Vagina (tissue), 2 donors: ENCODE results near the gene MRPL54. TPM values are rescaled to one million over a fixed set of nuclear protein-coding genes. Genes with fewer than 3 reads are reported as not detected.

Source experiments
- DNase-seq, 2 donors: peaks; one replicate each; pipeline ENCODE4 v3.0.0-alpha.2; 2017; ENCODE audit errors: extremely low spot score in 2 of 2
- H3K27ac ChIP-seq: fragments of 200-600 bp; sonication (generic); one replicate; pipeline ENCODE4 v1.5.1; 2019
- H3K27me3 ChIP-seq: fragments of 200-600 bp; sonication (generic); one replicate; pipeline ENCODE4 v1.5.1; 2019
- H3K36me3 ChIP-seq, 2 donors: fragments of 200-600 bp; sonication (generic); one replicate each; pipeline ENCODE4 v1.5.1; 2017 to 2019
- H3K4me1 ChIP-seq: fragments of 200-600 bp; sonication (generic); one replicate; pipeline ENCODE4 v1.5.1; 2019
- H3K4me3 ChIP-seq, 2 donors: fragments of 200-600 bp; sonication (generic); 1 replicate in 1 of 2; 2 replicates in 1 of 2; pipeline ENCODE4 v1.5.1; 2016 to 2019
- H3K9me3 ChIP-seq: fragments of 200-600 bp; sonication (generic); one replicate; pipeline ENCODE4 v1.5.1; 2019
- CTCF ChIP-seq, 3 experiments: fragments of 450-650 bp in 2 of 3; fragments of 200-600 bp in 1 of 3; sonication (generic) in 1 of 3; IDR thresholded peaks; one replicate each; pipeline ENCODE4 v1.5.1; 2017 to 2019; ENCODE audit warnings: antibody characterized with exemption in 3 of 3, mild to moderate bottlenecking in 2 of 3, moderate library complexity in 2 of 3
- POLR2A ChIP-seq, 2 donors: fragments of 450-650 bp; IDR thresholded peaks; one replicate each; pipeline ENCODE4 v1.6.1; 2017; ENCODE audit warnings: antibody characterized with exemption in 2 of 2, mild to moderate bottlenecking in 2 of 2, moderate library complexity in 2 of 2
- POLR2AphosphoS5 ChIP-seq, 2 donors: sonication (generic); formaldehyde crosslinking; IDR thresholded peaks; one replicate each; pipeline ENCODE4 v1.9.0; 2017; ENCODE audit warnings: antibody characterized with exemption in 2 of 2, mild to moderate bottlenecking in 2 of 2, low read depth in 1 of 2; ENCODE audit not compliant: insufficient read depth in 1 of 2
- intact Hi-C: fragments of 100-400 bp; cut with DNase I; formaldehyde crosslinking; loops from one replicate; pipeline ENCODE4 v1.15.1; 2023
- total RNA-seq: library from RNA; depleted of rRNA; stranded (reverse); fragments of >200 nt; gene quantifications from one replicate; pipeline ENCODE4 v1.2.3, GENCODE V29; 2016

MRPL54 gene
- total RNA-seq, 1 donor from 2014 or later, result 30.4 TPM

- TF ChIP-seq POLR2AphosphoS5 (IDR thresholded peaks at IDR 0.05; ENCODE audit: insufficient read depth in 1 of 2, low read depth in 1 of 2) (no peak), CTCF (IDR thresholded peaks at IDR 0.05) (no peak), POLR2A (IDR thresholded peaks at IDR 0.05) (no peak)
- no peak for DNase-seq
- Histone ChIP-seq H3K4me3 (no peak overlapping the region), H3K4me1 (no peaks in the 10 kb centered on the region), H3K9me3 (no peaks in the 10 kb centered on the region), H3K36me3 (no peaks in the 10 kb centered on the region), H3K27ac (no peak overlapping the region), H3K27me3 (no peaks in the 10 kb centered on the region)
- intact Hi-C loops, result no loop called here
Measured at GRCh38 chr19:3733549-3734309, 28.8 kb upstream of the MRPL54 start.

- intact Hi-C loops, result no loop called here
- Histone ChIP-seq H3K27me3 (no peaks in the 10 kb centered on the region), H3K4me3 (no peak overlapping the region), H3K4me1 (no peaks in the 10 kb centered on the region), H3K36me3 (no peaks in the 10 kb centered on the region), H3K27ac (no peak overlapping the region), H3K9me3 (no peaks in the 10 kb centered on the region)
- TF ChIP-seq POLR2A (IDR thresholded peaks at IDR 0.05) (no peak), CTCF (IDR thresholded peaks at IDR 0.05) (no peak), POLR2AphosphoS5 (IDR thresholded peaks at IDR 0.05; ENCODE audit: insufficient read depth in 1 of 2, low read depth in 1 of 2) (no peak)
- no peak for DNase-seq
Measured at GRCh38 chr19:3734310-3734600, 28.2 kb upstream of the MRPL54 start.

GRCh38 chr19:3736106-3736724, 26.3 kb upstream of the MRPL54 start:
- no peak for TF ChIP-seq POLR2A (IDR thresholded peaks at IDR 0.05)
- no peak for TF ChIP-seq POLR2AphosphoS5 (IDR thresholded peaks at IDR 0.05; ENCODE audit: insufficient read depth in 1 of 2, low read depth in 1 of 2)
- no peak for TF ChIP-seq CTCF (IDR thresholded peaks at IDR 0.05)
- no peak for DNase-seq

GRCh38 chr19:3737487-3738205, 24.8 kb upstream of the MRPL54 start:
- intact Hi-C loops, result no loop called here
- no peaks in the 10 kb centered on the region for H3K36me3 ChIP-seq

More at GRCh38 chr19:3736106-3736724, 26.3 kb upstream of the MRPL54 start:
- no peaks in the 10 kb centered on the region for H3K27me3 ChIP-seq
- no peaks in the 10 kb centered on the region for H3K9me3 ChIP-seq
- no peak overlapping the region for H3K4me3 ChIP-seq
- H3K27ac ChIP-seq, result no peak overlapping the region
- H3K4me1 ChIP-seq, result no peaks in the 10 kb centered on the region
- no peaks in the 10 kb centered on the region for H3K36me3 ChIP-seq
- intact Hi-C loops, result no loop called here

More at GRCh38 chr19:3737487-3738205, 24.8 kb upstream of the MRPL54 start:
- Histone ChIP-seq H3K9me3 (no peaks in the 10 kb centered on the region), H3K27me3 (no peaks in the 10 kb centered on the region), H3K4me3 (no peak overlapping the region), H3K4me1 (no peaks in the 10 kb centered on the region), H3K27ac (no peak overlapping the region)
- no peak for DNase-seq
- no peak for TF ChIP-seq POLR2AphosphoS5 (IDR thresholded peaks at IDR 0.05; ENCODE audit: insufficient read depth in 1 of 2, low read depth in 1 of 2)
- no peak for TF ChIP-seq POLR2A (IDR thresholded peaks at IDR 0.05)
- no peak for TF ChIP-seq CTCF (IDR thresholded peaks at IDR 0.05)
